ENCODE data around the gene NTRK2.

- TF ChIP-seq EP300 (IDR thresholded peaks at IDR 0.05) (no peak), POLR2AphosphoS5 (IDR thresholded peaks at IDR 0.05) (no peak), CTCF (IDR thresholded peaks at IDR 0.05) (no peak)
Measured at GRCh38 chr9:84807870-84808390, 138.4 kb downstream of the NTRK2 start.

Data from gastroesophageal sphincter (tissue), 3 donors.